ENCODE measurements around the gene ZNF423.
A peak's percentile ranks its signal among the peaks of the same experiment; 100 is the strongest.

The ZNF423 gene

DNA sequence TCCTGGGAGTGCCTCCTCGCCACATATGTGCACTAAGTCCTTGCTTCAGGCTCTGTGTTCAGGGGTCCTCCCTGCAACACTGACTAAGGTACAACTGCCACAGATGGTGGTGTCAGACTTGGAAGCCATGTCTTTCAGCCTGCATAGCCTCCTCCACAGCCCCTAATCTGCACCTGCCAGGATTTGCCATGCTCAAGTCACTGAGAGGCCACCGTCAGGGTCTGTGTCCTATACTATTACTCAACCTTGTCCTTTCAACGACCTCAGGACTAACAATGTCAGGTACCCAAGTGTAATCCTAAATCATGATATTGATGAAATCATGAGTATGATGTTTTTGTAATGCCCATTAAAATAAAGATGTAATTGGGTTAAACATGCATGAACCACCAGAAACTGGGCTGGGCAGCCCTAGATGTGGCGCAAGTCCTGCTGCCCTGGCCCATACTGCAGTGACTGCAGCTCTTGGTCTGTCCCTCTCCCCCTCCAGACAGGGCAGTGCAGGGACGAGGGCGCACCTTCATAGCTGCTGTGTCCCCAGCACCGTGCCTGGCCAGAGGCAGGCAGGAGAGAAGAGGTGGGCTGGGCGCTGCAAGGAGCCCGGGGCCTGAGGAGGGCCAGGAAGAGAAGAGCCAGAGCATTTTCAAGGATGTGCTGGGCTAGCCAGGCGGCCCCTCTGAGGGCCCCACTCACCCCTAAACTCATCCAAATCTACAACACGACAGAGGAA is 198.0 kb downstream of the ZNF423 start:
- no peak for DNase-seq (ENCODE audit: low read depth, low spot score)
- no peaks in the 10 kb centered on the region for H3K9me3 ChIP-seq (ENCODE audit: insufficient read depth, low read length)

GRCh38 chr16:49654425-49654824 is 201.5 kb downstream of the ZNF423 start:
- Histone ChIP-seq H3K4me3 (ENCODE audit: insufficient read length, low read depth) (no peak overlapping the region), H3K36me3 (ENCODE audit: insufficient read depth, insufficient read length, low read length) (no peaks in the 10 kb centered on the region), H3K27me3 (ENCODE audit: insufficient read depth, insufficient read length) (no peaks in the 10 kb centered on the region), H3K9me3 (ENCODE audit: insufficient read depth, low read length) (no peaks in the 10 kb centered on the region), H3K4me1 (ENCODE audit: insufficient read depth, insufficient read length) (peaks cover 11% of the 10 kb centered on the region), H3K9ac (ENCODE audit: insufficient read length, low read depth) (no peak overlapping the region)
- DNase-seq (ENCODE audit: low read depth, low spot score): no peak
- TF ChIP-seq SUZ12 (IDR thresholded peaks at IDR 0.05; ENCODE audit: extremely low read depth, insufficient read depth, insufficient read length): no peak
- no peak for TF ChIP-seq YY1 (IDR thresholded peaks at IDR 0.05; ENCODE audit: insufficient read depth, insufficient read length)
- TF ChIP-seq ZNF274 (IDR thresholded peaks at IDR 0.05; ENCODE audit: low read depth, low read length): no peak

More for the DNA sequence above, 198.0 kb downstream of the ZNF423 start:
- H3K4me3 ChIP-seq (ENCODE audit: insufficient read length, low read depth): no peak overlapping the region
- no peaks in the 10 kb centered on the region for H3K36me3 ChIP-seq (ENCODE audit: insufficient read depth, insufficient read length, low read length)
- H3K9ac ChIP-seq (ENCODE audit: insufficient read length, low read depth): no peak overlapping the region
- no peaks in the 10 kb centered on the region for H3K27me3 ChIP-seq (ENCODE audit: insufficient read depth, insufficient read length)
- TF ChIP-seq ZNF274 (IDR thresholded peaks at IDR 0.05; ENCODE audit: low read depth, low read length) (no peak), SUZ12 (IDR thresholded peaks at IDR 0.05; ENCODE audit: extremely low read depth, insufficient read depth, insufficient read length) (no peak), YY1 (IDR thresholded peaks at IDR 0.05; ENCODE audit: insufficient read depth, insufficient read length) (no peak)
- peaks cover 15% of the 10 kb centered on the region for H3K4me1 ChIP-seq (ENCODE audit: insufficient read depth, insufficient read length)

GRCh38 chr16:49653577-49653976 is 202.3 kb downstream of the ZNF423 start:
- DNase-seq (ENCODE audit: low read depth, low spot score): no peak
- TF ChIP-seq SUZ12 (IDR thresholded peaks at IDR 0.05; ENCODE audit: extremely low read depth, insufficient read depth, insufficient read length): no peak
- Histone ChIP-seq H3K36me3 (ENCODE audit: insufficient read depth, insufficient read length, low read length) (no peaks in the 10 kb centered on the region), H3K9me3 (ENCODE audit: insufficient read depth, low read length) (no peaks in the 10 kb centered on the region), H3K27me3 (ENCODE audit: insufficient read depth, insufficient read length) (no peaks in the 10 kb centered on the region), H3K9ac (ENCODE audit: insufficient read length, low read depth) (no peak overlapping the region), H3K4me3 (ENCODE audit: insufficient read length, low read depth) (no peak overlapping the region), H3K4me1 (ENCODE audit: insufficient read depth, insufficient read length) (peaks cover 11% of the 10 kb centered on the region)

- Histone ChIP-seq H3K4me1 (ENCODE audit: insufficient read depth, insufficient read length) (peaks cover 11% of the 10 kb centered on the region), H3K27me3 (ENCODE audit: insufficient read depth, insufficient read length) (no peaks in the 10 kb centered on the region), H3K9me3 (ENCODE audit: insufficient read depth, low read length) (no peaks in the 10 kb centered on the region), H3K9ac (ENCODE audit: insufficient read length, low read depth) (no peak overlapping the region), H3K36me3 (ENCODE audit: insufficient read depth, insufficient read length, low read length) (no peaks in the 10 kb centered on the region), H3K4me3 (ENCODE audit: insufficient read length, low read depth) (no peak overlapping the region)
- DNase-seq (ENCODE audit: low read depth, low spot score): no peak
- no peak for TF ChIP-seq SUZ12 (IDR thresholded peaks at IDR 0.05; ENCODE audit: extremely low read depth, insufficient read depth, insufficient read length)
- TF ChIP-seq ZNF274 (IDR thresholded peaks at IDR 0.05; ENCODE audit: low read depth, low read length): no peak
- no peak for TF ChIP-seq YY1 (IDR thresholded peaks at IDR 0.05; ENCODE audit: insufficient read depth, insufficient read length)
These were observed 202.7 kb downstream of the ZNF423 start for GRCh38 chr16:49653173-49653570.

DNA sequence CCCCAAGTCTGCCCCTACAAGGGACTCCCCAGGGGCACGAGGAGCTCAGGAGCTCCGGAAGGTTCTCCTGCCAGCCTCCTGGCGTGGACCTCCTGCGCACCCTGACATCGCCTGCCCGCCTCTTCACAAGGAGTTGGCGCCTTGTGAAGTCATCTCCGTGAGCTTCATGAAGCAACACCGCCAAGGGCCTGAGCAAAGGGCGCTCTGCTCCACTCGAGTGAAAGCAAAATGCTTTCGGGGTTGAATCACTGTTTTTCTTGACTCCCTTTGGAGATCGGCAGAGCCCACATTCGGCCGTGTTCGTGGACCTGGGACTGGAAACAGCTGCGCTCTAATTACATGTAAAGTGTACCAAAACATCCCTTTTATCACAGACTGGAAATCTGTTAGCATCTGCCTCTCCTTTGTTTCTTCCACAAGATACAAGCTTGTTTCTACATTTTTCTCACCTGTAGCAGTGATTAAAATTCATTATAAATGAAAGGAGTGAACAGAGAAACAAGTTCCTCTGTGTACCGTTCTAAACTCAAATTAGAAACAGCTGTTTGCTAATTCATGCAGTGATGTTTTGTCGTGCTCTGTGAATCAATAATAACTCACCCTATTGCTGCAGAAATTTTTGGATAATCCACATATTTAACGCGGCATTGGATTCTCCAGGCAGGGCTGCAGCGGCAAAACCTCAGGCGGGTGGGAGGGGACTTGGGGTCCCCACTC is 203.3 kb downstream of the ZNF423 start:
- no peak for DNase-seq (ENCODE audit: low read depth, low spot score)
- H3K4me1 ChIP-seq (ENCODE audit: insufficient read depth, insufficient read length): peaks cover 11% of the 10 kb centered on the region

DNA sequence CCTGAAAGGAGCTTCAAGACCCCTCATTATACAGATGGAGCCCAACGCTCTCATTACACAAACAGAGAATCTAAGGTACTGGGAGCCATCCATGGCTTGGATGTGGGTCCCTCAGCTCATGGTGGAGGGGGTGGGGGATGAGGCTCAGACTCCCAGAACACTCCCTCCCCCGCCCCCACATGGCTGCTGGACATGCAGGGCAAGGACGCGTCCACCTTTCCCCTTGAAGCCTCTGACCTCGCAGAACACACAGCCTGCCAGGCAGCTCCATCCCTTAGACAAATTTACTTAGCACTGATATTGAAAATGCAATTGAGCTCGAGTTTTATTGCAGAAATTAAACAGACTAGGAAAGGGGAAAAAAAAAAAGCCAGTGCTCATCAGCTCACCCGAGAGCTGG is 203.9 kb downstream of the ZNF423 start:
- Histone ChIP-seq H3K4me3 (ENCODE audit: insufficient read length, low read depth) (no peak overlapping the region), H3K9me3 (ENCODE audit: insufficient read depth, low read length) (no peaks in the 10 kb centered on the region), H3K4me1 (ENCODE audit: insufficient read depth, insufficient read length) (peaks cover 11% of the 10 kb centered on the region), H3K9ac (ENCODE audit: insufficient read length, low read depth) (peak overlapping the region; percentile 26), H3K27me3 (ENCODE audit: insufficient read depth, insufficient read length) (no peaks in the 10 kb centered on the region), H3K36me3 (ENCODE audit: insufficient read depth, insufficient read length, low read length) (no peaks in the 10 kb centered on the region)
- no peak for DNase-seq (ENCODE audit: low read depth, low spot score)
- TF ChIP-seq YY1 (IDR thresholded peaks at IDR 0.05; ENCODE audit: insufficient read depth, insufficient read length): no peak
- TF ChIP-seq SUZ12 (IDR thresholded peaks at IDR 0.05; ENCODE audit: extremely low read depth, insufficient read depth, insufficient read length): no peak
- TF ChIP-seq ZNF274 (IDR thresholded peaks at IDR 0.05; ENCODE audit: low read depth, low read length): no peak

More for the DNA sequence above, 203.3 kb downstream of the ZNF423 start:
- Histone ChIP-seq H3K9ac (ENCODE audit: insufficient read length, low read depth) (peak overlapping the region; percentile 26), H3K27me3 (ENCODE audit: insufficient read depth, insufficient read length) (no peaks in the 10 kb centered on the region), H3K4me3 (ENCODE audit: insufficient read length, low read depth) (no peak overlapping the region), H3K9me3 (ENCODE audit: insufficient read depth, low read length) (no peaks in the 10 kb centered on the region), H3K36me3 (ENCODE audit: insufficient read depth, insufficient read length, low read length) (no peaks in the 10 kb centered on the region)
- TF ChIP-seq ZNF274 (IDR thresholded peaks at IDR 0.05; ENCODE audit: low read depth, low read length) (no peak), SUZ12 (IDR thresholded peaks at IDR 0.05; ENCODE audit: extremely low read depth, insufficient read depth, insufficient read length) (no peak), YY1 (IDR thresholded peaks at IDR 0.05; ENCODE audit: insufficient read depth, insufficient read length) (no peak)

DNA sequence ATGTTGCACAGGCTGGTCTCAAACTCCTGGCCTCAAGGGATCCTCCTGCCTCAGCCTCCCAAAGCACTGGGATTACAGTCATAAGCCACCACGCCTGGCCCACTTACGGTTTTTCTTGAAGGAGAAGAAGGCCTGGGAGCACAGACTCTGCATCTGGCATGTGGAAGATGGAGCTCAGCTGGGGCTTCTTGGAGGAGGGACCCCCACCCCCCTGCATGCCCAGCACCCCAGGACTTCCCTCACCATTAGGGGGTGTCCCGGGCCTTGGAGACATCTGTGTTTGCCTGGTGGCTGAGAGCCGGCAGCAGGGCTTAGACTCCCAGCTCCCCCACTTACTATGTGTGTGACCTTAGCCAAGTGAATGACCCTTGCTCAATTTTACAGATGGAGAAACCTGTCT is 204.7 kb downstream of the ZNF423 start:
- H3K4me1 ChIP-seq (ENCODE audit: insufficient read depth, insufficient read length): peaks cover 11% of the 10 kb centered on the region
- no peak overlapping the region for H3K9ac ChIP-seq (ENCODE audit: insufficient read length, low read depth)
- DNase-seq (ENCODE audit: low read depth, low spot score): no peak
- no peaks in the 10 kb centered on the region for H3K27me3 ChIP-seq (ENCODE audit: insufficient read depth, insufficient read length)
- no peaks in the 10 kb centered on the region for H3K36me3 ChIP-seq (ENCODE audit: insufficient read depth, insufficient read length, low read length)
- H3K9me3 ChIP-seq (ENCODE audit: insufficient read depth, low read length): peaks cover under 1% of the 10 kb centered on the region; the same call in 1 of the 2 replicates
- no peak overlapping the region for H3K4me3 ChIP-seq (ENCODE audit: insufficient read length, low read depth)
- TF ChIP-seq SUZ12 (IDR thresholded peaks at IDR 0.05; ENCODE audit: extremely low read depth, insufficient read depth, insufficient read length) (no peak), YY1 (IDR thresholded peaks at IDR 0.05; ENCODE audit: insufficient read depth, insufficient read length) (no peak), ZNF274 (IDR thresholded peaks at IDR 0.05; ENCODE audit: low read depth, low read length) (no peak)
